HepG2 (cell line): ENCODE measurements around the gene CLDN4. TPM values are rescaled to one million over a fixed set of nuclear protein-coding genes. Genes with fewer than 3 reads are reported as not detected.

ENCODE experiments used
- ATAC-seq: fragments of 200-7000 bp; cut with Tn5 transposase; 3 replicates; pipeline ENCODE4 v1.9.1; 2020; ENCODE audit warnings: mild to moderate bottlenecking, moderate library complexity
- BruUV-seq: library from RNA; stranded (reverse); fragments of 400-500 nt; replicated peaks from 2 replicates; lab custom pipeline; 2021; lab: Mats Ljungman, UMichigan
- CTCF ChIA-PET: fragments of 300-600 bp; formaldehyde crosslinking; extraction: SDS; loops from one replicate; lab custom pipeline; 2021; ENCODE audit warnings: low total read pairs, inconsistent platforms, low intra/inter-chr PET ratio; lab: Yijun Ruan, JAX
- POLR2A ChIA-PET: fragments of 350-600 bp; sonication (Branson Sonifier 250); formaldehyde crosslinking; loops from one replicate; lab custom pipeline; 2020; ENCODE audit warnings: antibody characterized with exemption, inconsistent platforms; lab: Yijun Ruan, JAX
- DNase-seq: peaks from one replicate; pipeline ENCODE4 v3.0.0-alpha.2; 2015; ENCODE audit warnings: low spot score
- FAIRE-seq: peaks from 3 replicates; lab custom pipeline; 2011; peaks lifted over from hg19 to GRCh38; lab: Jason Lieb, UNC
- H2AFZ ChIP-seq: one replicate; pipeline ENCODE4 v1.6.1; 2011; ENCODE audit warnings: low read length, inconsistent platforms
- H3K27ac ChIP-seq: fragments of 300-600 bp; 3 replicates; pipeline ENCODE4 v1.8.0; 2011; ENCODE audit warnings: mixed run types, mild to moderate bottlenecking, mixed read lengths, low read length, inconsistent platforms; ENCODE audit not compliant: insufficient read depth; ENCODE audit errors: extremely low read length
- H3K27me3 ChIP-seq, 2 experiments: fragments of 200-600 bp in 1 of 2; 2 replicates in 1 of 2; 3 replicates in 1 of 2; pipeline versions ENCODE4 v1.6.0 to v1.8.0; 2011; ENCODE audit warnings: low read length in 2 of 2, mild to moderate bottlenecking in 2 of 2, moderate library complexity in 2 of 2, inconsistent platforms in 1 of 2; ENCODE audit not compliant: insufficient read depth in 2 of 2, control insufficient read depth in 1 of 2
- H3K36me3 ChIP-seq, 2 experiments: fragments of 200-600 bp in 1 of 2; replicated peaks in 1 of 2; 2 replicates in 1 of 2; 3 replicates in 1 of 2; pipeline versions ENCODE4 v1.5.1 to v1.8.0; 2011; ENCODE audit warnings: low read length in 2 of 2, inconsistent platforms in 1 of 2; ENCODE audit not compliant: insufficient read depth in 2 of 2, control insufficient read depth in 1 of 2
- H3K4me1 ChIP-seq: 2 replicates; pipeline ENCODE4 v1.5.1; 2012; ENCODE audit warnings: low read length, inconsistent platforms; ENCODE audit not compliant: insufficient read depth
- H3K4me2 ChIP-seq: 2 replicates; pipeline ENCODE4 v1.6.0; 2011; ENCODE audit warnings: low read depth, low read length, inconsistent platforms
- H3K4me3 ChIP-seq, 3 experiments: fragments of 200-600 bp in 1 of 3; sonication (generic), shearing (Covaris generic) in 1 of 3; replicated peaks in 1 of 3; 2 replicates each; pipeline ENCODE4 v1.5.1; 2011 to 2016; ENCODE audit warnings: low read length in 3 of 3, inconsistent platforms in 2 of 3, low read depth in 2 of 3, mild to moderate bottlenecking in 2 of 3, control low read depth in 1 of 3, mixed read lengths in 1 of 3; ENCODE audit not compliant: insufficient read depth in 1 of 3
- H3K79me2 ChIP-seq: one replicate; pipeline ENCODE4 v1.6.1; 2011; ENCODE audit warnings: low read length, inconsistent platforms; ENCODE audit not compliant: insufficient read depth
- H3K9ac ChIP-seq: 2 replicates; pipeline ENCODE4 v1.6.0; 2011; ENCODE audit warnings: mild to moderate bottlenecking, low read depth, low read length, inconsistent platforms; ENCODE audit not compliant: insufficient read depth
- H3K9me3 ChIP-seq: 2 replicates; pipeline ENCODE4 v1.5.1; 2012; ENCODE audit warnings: mild to moderate bottlenecking, low read length
- H4K20me1 ChIP-seq: 2 replicates; pipeline ENCODE4 v1.6.0; 2011; ENCODE audit warnings: inconsistent platforms, mild to moderate bottlenecking, low read length, moderate library complexity; ENCODE audit not compliant: insufficient read depth
- EED ChIP-seq: sonication (generic); formaldehyde crosslinking; IDR thresholded peaks from 2 replicates; pipeline ENCODE4 v1.5.0; 2020; ENCODE audit warnings: mild to moderate bottlenecking, missing genetic modification reagents
- FIP1L1 ChIP-seq: fragments of 200-400 bp; formaldehyde crosslinking; IDR thresholded peaks from 2 replicates; pipeline ENCODE4 v1.6.1; 2018; ENCODE audit warnings: low read depth, mild to moderate bottlenecking, low read length, moderate library complexity, borderline replicate concordance; ENCODE audit not compliant: insufficient read depth
- KMT2B ChIP-seq: IDR thresholded peaks from 2 replicates; pipeline ENCODE4 v1.6.1; 2016; ENCODE audit warnings: missing genetic modification reagents, missing compliant biosample characterization
- MAZ ChIP-seq, 2 experiments: sonication (generic) in 1 of 2; formaldehyde crosslinking in 1 of 2; IDR thresholded peaks; 2 replicates each; pipeline versions ENCODE4 v1.5.0 to v1.6.1; 2012 to 2020; ENCODE audit warnings: low read depth in 2 of 2, mild to moderate bottlenecking in 2 of 2, borderline replicate concordance in 1 of 2, improper control_type of control experiment in 1 of 2, low read length in 1 of 2, missing genetic modification reagents in 1 of 2, moderate library complexity in 1 of 2
- MED8 ChIP-seq: sonication (generic); formaldehyde crosslinking; IDR thresholded peaks from 2 replicates; pipeline ENCODE4 v1.8.1; 2023; ENCODE audit warnings: mild to moderate bottlenecking, missing genetic modification reagents; ENCODE audit not compliant: insufficient replicate concordance
- MXI1 ChIP-seq: IDR thresholded peaks from 3 replicates; pipeline ENCODE4 v1.6.1; 2012; ENCODE audit warnings: low read depth, low read length, inconsistent platforms, borderline replicate concordance
- TCF12 ChIP-seq, 2 experiments: fragments of 450-650 bp in 1 of 2; sonication (generic) in 1 of 2; formaldehyde crosslinking in 1 of 2; IDR thresholded peaks; 2 replicates each; pipeline versions ENCODE4 v1.6.1 to v1.8.0; 2017 to 2022; ENCODE audit warnings: antibody characterized with exemption in 1 of 2, mild to moderate bottlenecking in 1 of 2, missing genetic modification reagents in 1 of 2, moderate library complexity in 1 of 2
- ZFP62 ChIP-seq: sonication (generic); formaldehyde crosslinking; IDR thresholded peaks from 2 replicates; pipeline ENCODE4 v1.4.0; 2020; ENCODE audit warnings: missing genetic modification reagents
- ZNF234 ChIP-seq: sonication (generic); formaldehyde crosslinking; conservative IDR thresholded peaks from 2 replicates; pipeline ENCODE4 v1.5.1; 2020; ENCODE audit warnings: mild to moderate bottlenecking, missing genetic modification reagents
- ZNF546 ChIP-seq: sonication (generic); formaldehyde crosslinking; conservative IDR thresholded peaks from 2 replicates; pipeline ENCODE4 v1.8.1; 2023; ENCODE audit warnings: mild to moderate bottlenecking, missing genetic modification reagents
- ZZZ3 ChIP-seq: sonication (generic); formaldehyde crosslinking; IDR thresholded peaks from 2 replicates; pipeline ENCODE4 v1.4.0; 2020; ENCODE audit warnings: missing genetic modification reagents, mild to moderate bottlenecking, borderline replicate concordance
- WGBS: methylation state at CpG from one replicate; pipeline ENCODE4 v1.1.6; 2017; ENCODE audit warnings: low lambda C conversion rate; 5-methylcytosine and 5-hydroxymethylcytosine counted together
- in situ Hi-C: cut with HindIII; loops from 2 replicates; pipeline ENCODE4 v1.10.0; 2017; ENCODE audit warnings: low pct_unique_long_range_greater_than_20kb; ENCODE audit not compliant: extremely low pct_ligation_motif_present
- intact Hi-C: fragments of 100-400 bp; cut with micrococcal nuclease; formaldehyde crosslinking; loops from one replicate; pipeline ENCODE4 v1.10.0; 2022; ENCODE audit not compliant: unreplicated experiment
- polyA plus RNA-seq, 8 experiments: library from polyadenylated mRNA; depleted of rRNA in 3 of 8; stranded (reverse) in 7 of 8; unstranded in 1 of 8; fragments of >200 nt; fragmentation: Illumina TruSeq in 4 of 8; extraction: Trizol in 4 of 8; gene quantifications; 2 replicates each; pipeline versions ENCODE4 v1.2.1 to v1.2.3, GENCODE V29; 2011 to 2016; ENCODE audit warnings: low read depth in 4 of 8, missing spikeins in 1 of 8, mixed read lengths in 1 of 8; ENCODE audit not compliant: insufficient read depth in 1 of 8
- total RNA-seq, 5 experiments: library from RNA; depleted of rRNA; stranded (reverse); fragments of >200 nt; fragmentation: Illumina TruSeq; extraction: Trizol; gene quantifications; 2 replicates each; pipeline ENCODE4 v1.2.3, GENCODE V29; 2016; ENCODE audit warnings: low read depth in 1 of 5
- TF ChIP-seq, protein P1 (sequence below): IDR thresholded peaks from 2 replicates; pipeline ENCODE4 v1.6.1; 2012; ENCODE audit warnings: low read length, improper control_type of control experiment
- TF ChIP-seq, protein P2 (sequence below): sonication (generic); IDR thresholded peaks from 2 replicates; pipeline ENCODE4 v1.6.1; 2016; ENCODE audit warnings: low read depth, borderline replicate concordance
- TF ChIP-seq, protein P3 (sequence below): sonication (generic); formaldehyde crosslinking; IDR thresholded peaks from 2 replicates; pipeline ENCODE4 v1.5.1; 2020; ENCODE audit warnings: missing genetic modification reagents, mild to moderate bottlenecking, borderline replicate concordance

CLDN4 gene
- total and polyA plus RNA-seq, 2 of the 13 experiments (the other 11 are each of a cell fraction or from before 2014, with no cell fraction given): 28.2 to 35.7 TPM

DNA sequence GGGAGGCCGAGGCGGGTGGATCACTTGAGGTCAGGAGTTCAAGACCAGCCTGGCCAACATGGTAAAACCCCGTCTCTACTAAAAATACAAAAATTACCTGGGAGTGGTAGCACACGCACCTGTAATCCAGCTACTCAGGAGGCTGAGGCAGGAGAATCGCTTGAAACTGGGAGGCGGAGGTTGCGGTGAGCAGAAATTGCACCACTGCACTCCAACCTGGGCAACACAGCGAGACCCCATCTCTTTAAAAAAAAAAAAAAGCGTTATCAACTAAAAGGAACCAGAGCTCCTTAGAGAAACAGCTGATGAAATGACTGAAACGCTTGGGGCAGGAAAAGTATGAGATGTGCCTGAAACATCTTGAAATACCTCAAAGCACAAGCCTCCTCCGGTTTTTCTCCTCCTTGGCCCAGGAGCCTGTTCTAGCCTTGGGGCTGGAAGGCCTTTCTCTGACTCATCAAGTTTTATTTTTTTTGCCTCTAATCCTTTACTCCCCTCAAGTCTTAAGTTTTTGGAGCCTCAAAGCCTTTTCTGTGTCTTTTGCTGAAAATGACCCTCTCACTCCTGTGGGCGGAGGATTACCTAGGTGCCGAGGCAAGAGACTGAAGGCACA lies 14.2 kb downstream of the CLDN4 start:
- Histone ChIP-seq H3K79me2 (no peaks in the 10 kb centered on the region), H2AFZ (no peak overlapping the region), H3K9ac (no peak overlapping the region), H3K4me3 (no peak overlapping the region), H3K27me3 (peaks cover 0 to 10% of the 10 kb centered on the region in 2 experiments; a peak in 1 of 5 replicates), H3K36me3 (no peaks in the 10 kb centered on the region), H3K4me1 (peaks cover 22% of the 10 kb centered on the region), H4K20me1 (no peaks in the 10 kb centered on the region), H3K4me2 (no peak overlapping the region), H3K9me3 (no peaks in the 10 kb centered on the region), H3K27ac (no peak overlapping the region)
- WGBS: 61% methylated on average over 13 of the region's 13 CpGs
- in situ Hi-C loops: no loop called here
- no TSS peak for BruUV-seq
- ATAC-seq (no peak), FAIRE-seq (no peak), DNase-seq (no peak)
- intact Hi-C loops: no loop called here
- CTCF ChIA-PET: no interaction called here
- POLR2A ChIA-PET: no interaction called here
- TF ChIP-seq, protein P1, sequence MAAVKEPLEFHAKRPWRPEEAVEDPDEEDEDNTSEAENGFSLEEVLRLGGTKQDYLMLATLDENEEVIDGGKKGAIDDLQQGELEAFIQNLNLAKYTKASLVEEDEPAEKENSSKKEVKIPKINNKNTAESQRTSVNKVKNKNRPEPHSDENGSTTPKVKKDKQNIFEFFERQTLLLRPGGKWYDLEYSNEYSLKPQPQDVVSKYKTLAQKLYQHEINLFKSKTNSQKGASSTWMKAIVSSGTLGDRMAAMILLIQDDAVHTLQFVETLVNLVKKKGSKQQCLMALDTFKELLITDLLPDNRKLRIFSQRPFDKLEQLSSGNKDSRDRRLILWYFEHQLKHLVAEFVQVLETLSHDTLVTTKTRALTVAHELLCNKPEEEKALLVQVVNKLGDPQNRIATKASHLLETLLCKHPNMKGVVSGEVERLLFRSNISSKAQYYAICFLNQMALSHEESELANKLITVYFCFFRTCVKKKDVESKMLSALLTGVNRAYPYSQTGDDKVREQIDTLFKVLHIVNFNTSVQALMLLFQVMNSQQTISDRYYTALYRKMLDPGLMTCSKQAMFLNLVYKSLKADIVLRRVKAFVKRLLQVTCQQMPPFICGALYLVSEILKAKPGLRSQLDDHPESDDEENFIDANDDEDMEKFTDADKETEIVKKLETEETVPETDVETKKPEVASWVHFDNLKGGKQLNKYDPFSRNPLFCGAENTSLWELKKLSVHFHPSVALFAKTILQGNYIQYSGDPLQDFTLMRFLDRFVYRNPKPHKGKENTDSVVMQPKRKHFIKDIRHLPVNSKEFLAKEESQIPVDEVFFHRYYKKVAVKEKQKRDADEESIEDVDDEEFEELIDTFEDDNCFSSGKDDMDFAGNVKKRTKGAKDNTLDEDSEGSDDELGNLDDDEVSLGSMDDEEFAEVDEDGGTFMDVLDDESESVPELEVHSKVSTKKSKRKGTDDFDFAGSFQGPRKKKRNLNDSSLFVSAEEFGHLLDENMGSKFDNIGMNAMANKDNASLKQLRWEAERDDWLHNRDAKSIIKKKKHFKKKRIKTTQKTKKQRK: no peak
- no peak for TF ChIP-seq ZZZ3 (CRISPR knock-in tag)
- no peak for TF ChIP-seq TCF12 (IDR thresholded peaks at IDR 0.05)
- no peak for TF ChIP-seq TCF12 (CRISPR knock-in tag; IDR thresholded peaks at IDR 0.05)
- no peak for TF ChIP-seq ZFP62
- no peak for TF ChIP-seq MXI1
- no peak for TF ChIP-seq ZNF234 (CRISPR knock-in tag)
- TF ChIP-seq FIP1L1: no peak
- TF ChIP-seq KMT2B (CRISPR knock-in tag): no peak
- no peak for TF ChIP-seq ZNF546 (CRISPR knock-in tag)
- no peak for TF ChIP-seq EED (CRISPR knock-in tag)
- no peak for TF ChIP-seq MAZ (IDR thresholded peaks at IDR 0.05; ENCODE audit: borderline replicate concordance, low read depth, low read length)
- no peak for TF ChIP-seq MAZ (CRISPR knock-in tag; IDR thresholded peaks at IDR 0.05; ENCODE audit: low read depth)
- TF ChIP-seq, protein P2, sequence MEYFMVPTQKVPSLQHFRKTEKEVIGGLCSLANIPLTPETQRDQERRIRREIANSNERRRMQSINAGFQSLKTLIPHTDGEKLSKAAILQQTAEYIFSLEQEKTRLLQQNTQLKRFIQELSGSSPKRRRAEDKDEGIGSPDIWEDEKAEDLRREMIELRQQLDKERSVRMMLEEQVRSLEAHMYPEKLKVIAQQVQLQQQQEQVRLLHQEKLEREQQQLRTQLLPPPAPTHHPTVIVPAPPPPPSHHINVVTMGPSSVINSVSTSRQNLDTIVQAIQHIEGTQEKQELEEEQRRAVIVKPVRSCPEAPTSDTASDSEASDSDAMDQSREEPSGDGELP: no peak
- no peak for TF ChIP-seq MED8
- TF ChIP-seq, protein P3, sequence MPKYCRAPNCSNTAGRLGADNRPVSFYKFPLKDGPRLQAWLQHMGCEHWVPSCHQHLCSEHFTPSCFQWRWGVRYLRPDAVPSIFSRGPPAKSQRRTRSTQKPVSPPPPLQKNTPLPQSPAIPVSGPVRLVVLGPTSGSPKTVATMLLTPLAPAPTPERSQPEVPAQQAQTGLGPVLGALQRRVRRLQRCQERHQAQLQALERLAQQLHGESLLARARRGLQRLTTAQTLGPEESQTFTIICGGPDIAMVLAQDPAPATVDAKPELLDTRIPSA (CRISPR knock-in tag): no peak
